ENCODE results near the gene SLC9A5. TPM values are rescaled to one million over a fixed set of nuclear protein-coding genes. Genes with fewer than 3 reads are reported as not detected.
A peak's percentile ranks its signal among the peaks of the same experiment; 100 is the strongest.

The SLC9A5 gene
- total RNA-seq, 2 donors from 2014 or later = 0.27 to 2.6 TPM

DNA sequence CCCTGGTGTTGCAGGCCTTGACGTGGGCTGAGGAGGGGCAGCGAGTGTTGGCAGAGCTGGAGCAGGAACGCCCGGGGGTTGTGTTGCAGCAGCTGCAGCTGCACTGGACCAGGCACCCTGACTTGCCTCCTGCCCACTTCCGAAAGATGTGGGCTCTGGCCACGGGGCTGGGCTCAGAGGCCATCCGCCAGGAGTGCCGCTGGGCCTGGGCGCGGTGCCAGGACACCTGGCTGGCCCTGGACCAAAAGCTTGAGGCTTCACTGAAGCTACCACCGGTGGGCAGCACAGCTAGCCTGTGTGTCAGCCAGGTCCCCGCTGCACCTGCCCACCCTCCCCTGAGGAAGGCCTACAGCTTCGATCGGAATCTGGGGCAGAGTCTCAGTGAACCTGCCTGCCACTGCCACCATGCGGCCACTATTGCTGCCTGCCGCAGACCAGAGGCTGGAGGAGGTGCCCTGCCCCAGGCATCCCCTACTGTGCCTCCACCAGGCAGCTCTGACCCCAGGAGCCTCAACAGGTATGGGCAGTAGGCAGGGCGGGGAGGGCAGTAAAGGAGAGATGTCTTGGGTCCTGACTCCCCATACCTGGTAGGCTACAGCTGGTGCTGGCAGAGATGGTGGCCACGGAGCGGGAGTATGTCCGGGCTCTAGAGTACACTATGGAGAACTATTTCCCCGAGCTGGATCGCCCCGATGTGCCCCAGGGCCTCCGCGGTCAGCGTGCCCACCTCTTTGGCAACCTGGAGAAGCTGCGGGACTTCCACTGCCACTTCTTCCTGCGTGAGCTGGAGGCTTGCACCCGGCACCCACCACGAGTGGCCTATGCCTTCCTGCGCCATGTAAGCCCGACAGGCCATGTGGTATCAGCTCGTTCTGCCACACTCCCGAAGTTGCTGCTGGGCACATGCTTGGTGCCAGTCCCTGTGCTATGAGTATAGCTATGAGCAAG lies 36.2 kb downstream of the SLC9A5 start:
- no peak overlapping the region for H3K4me3 ChIP-seq
- 66% methylated on average over 33 of the region's 34 CpGs for WGBS
- H3K36me3 ChIP-seq = no peaks in the 10 kb centered on the region
- intact Hi-C loops (cut with DNase I) = loop anchor here (10.0 kb wide), 1 partner anchor 110 kb away; the partner anchor contains the start of gene TPPP3
- H3K4me1 ChIP-seq (replicated peaks) = no peaks in the 10 kb centered on the region
- peak; percentile 36 for DNase-seq (ENCODE audit: low spot score)
- H3K27ac ChIP-seq = no peak overlapping the region
- H3K9me3 ChIP-seq = no peaks in the 10 kb centered on the region
- TF ChIP-seq POLR2AphosphoS5 (IDR thresholded peaks at IDR 0.05) = peak; percentile 15
- TF ChIP-seq, protein P1, sequence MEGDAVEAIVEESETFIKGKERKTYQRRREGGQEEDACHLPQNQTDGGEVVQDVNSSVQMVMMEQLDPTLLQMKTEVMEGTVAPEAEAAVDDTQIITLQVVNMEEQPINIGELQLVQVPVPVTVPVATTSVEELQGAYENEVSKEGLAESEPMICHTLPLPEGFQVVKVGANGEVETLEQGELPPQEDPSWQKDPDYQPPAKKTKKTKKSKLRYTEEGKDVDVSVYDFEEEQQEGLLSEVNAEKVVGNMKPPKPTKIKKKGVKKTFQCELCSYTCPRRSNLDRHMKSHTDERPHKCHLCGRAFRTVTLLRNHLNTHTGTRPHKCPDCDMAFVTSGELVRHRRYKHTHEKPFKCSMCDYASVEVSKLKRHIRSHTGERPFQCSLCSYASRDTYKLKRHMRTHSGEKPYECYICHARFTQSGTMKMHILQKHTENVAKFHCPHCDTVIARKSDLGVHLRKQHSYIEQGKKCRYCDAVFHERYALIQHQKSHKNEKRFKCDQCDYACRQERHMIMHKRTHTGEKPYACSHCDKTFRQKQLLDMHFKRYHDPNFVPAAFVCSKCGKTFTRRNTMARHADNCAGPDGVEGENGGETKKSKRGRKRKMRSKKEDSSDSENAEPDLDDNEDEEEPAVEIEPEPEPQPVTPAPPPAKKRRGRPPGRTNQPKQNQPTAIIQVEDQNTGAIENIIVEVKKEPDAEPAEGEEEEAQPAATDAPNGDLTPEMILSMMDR (IDR thresholded peaks at IDR 0.05) = peak in 3 of 4 experiments; percentile 36 to 71 (median 45)
- no peak for TF ChIP-seq POLR2A (IDR thresholded peaks at IDR 0.05)
- no peaks in the 10 kb centered on the region for H3K27me3 ChIP-seq (replicated peaks; ENCODE audit: insufficient read depth)

DNA sequence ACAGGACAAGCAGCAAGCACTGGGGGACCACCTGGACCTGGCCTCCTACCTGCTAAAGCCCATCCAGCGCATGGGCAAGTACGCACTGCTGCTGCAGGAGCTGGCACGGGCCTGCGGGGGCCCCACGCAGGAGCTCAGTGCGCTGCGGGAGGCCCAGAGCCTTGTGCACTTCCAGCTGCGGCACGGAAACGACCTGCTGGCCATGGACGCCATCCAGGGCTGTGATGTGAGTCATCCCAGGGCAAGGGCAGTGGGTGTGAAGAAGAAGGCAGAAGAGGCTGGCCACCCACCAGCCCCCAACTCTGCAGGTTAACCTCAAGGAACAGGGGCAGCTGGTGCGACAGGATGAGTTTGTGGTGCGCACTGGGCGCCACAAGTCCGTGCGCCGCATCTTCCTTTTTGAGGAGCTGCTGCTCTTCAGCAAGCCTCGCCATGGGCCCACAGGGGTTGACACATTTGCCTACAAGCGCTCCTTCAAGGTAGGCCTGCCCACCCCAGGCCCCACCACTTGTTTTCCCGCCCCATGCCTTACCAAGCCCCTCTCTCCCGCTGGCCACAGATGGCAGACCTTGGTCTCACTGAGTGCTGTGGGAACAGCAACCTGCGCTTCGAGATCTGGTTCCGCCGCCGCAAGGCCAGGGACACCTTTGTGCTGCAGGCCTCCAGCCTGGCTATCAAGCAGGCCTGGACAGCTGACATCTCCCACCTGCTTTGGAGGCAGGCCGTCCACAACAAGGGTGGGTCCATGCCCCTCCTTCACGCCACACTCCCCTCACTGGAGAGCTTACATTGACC lies 37.9 kb downstream of the SLC9A5 start:
- no peaks in the 10 kb centered on the region for H3K4me1 ChIP-seq (replicated peaks)
- no peak for DNase-seq (ENCODE audit: low spot score)
- H3K36me3 ChIP-seq = no peaks in the 10 kb centered on the region
- no peaks in the 10 kb centered on the region for H3K9me3 ChIP-seq
- intact Hi-C loops (cut with DNase I) = loop anchor here (10.0 kb wide), 1 partner anchor 108 kb away; the partner anchor contains the start of gene TPPP3
- no peak overlapping the region for H3K27ac ChIP-seq
- H3K4me3 ChIP-seq = no peak overlapping the region
- H3K27me3 ChIP-seq (replicated peaks; ENCODE audit: insufficient read depth) = no peaks in the 10 kb centered on the region
- 91% methylated on average over 24 of the region's 28 CpGs for WGBS
- TF ChIP-seq, protein P1 (IDR thresholded peaks at IDR 0.05) = no peak
- TF ChIP-seq POLR2AphosphoS5 (IDR thresholded peaks at IDR 0.05) (no peak), POLR2A (IDR thresholded peaks at IDR 0.05) (no peak)

DNA sequence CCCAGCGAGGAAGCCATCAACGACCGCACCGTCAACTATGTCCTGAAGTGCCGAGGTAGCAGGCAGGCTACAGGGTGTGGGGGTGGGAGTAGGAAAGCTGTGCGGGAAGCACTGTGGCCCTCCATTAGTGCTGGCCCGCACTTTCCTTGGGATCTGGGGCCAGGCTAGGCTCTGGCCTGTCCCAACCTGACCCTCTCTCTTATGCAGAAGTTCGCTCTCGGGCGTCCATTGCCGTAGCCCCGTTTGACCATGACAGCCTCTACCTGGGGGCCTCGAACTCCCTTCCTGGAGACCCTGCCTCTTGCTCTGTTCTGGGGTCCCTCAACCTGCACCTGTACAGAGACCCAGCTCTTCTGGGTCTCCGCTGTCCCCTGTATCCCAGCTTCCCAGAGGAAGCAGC lies 39.2 kb downstream of the SLC9A5 start:
- no peak for DNase-seq (ENCODE audit: low spot score)
- Histone ChIP-seq H3K36me3 (no peaks in the 10 kb centered on the region), H3K4me3 (no peak overlapping the region), H3K27ac (no peak overlapping the region), H3K4me1 (replicated peaks) (no peaks in the 10 kb centered on the region), H3K9me3 (no peaks in the 10 kb centered on the region), H3K27me3 (replicated peaks; ENCODE audit: insufficient read depth) (no peaks in the 10 kb centered on the region)
- TF ChIP-seq POLR2A (IDR thresholded peaks at IDR 0.05) = no peak
- no peak for TF ChIP-seq POLR2AphosphoS5 (IDR thresholded peaks at IDR 0.05)
- TF ChIP-seq, protein P1 (IDR thresholded peaks at IDR 0.05) = no peak
- intact Hi-C loops (cut with DNase I) = loop anchor here (10.0 kb wide), 1 partner anchor 107 kb away; the partner anchor contains the start of gene TPPP3
- 93% methylated on average over 14 of the region's 14 CpGs for WGBS

DNA sequence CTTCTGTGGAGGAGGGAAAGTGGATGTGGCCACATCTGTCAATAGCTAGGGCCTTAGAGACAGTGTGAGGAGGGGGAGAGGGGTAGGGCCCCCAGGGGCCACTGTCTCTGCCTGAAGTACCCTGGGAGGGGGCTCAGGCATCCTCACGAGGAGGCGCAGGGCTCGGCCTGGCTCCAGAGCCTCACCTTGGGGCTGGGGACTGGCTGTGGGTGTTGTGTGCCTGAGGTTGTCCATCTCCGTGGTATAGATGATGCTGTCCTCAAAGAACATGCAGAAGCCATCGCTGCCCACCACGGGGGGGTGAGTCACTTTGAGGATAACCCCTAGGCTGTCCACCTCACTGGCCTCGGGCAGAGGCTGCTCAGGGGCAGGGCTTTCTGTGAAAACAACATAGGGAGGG lies 42.7 kb downstream of the SLC9A5 start:
- no peaks in the 10 kb centered on the region for H3K36me3 ChIP-seq
- no peaks in the 10 kb centered on the region for H3K27me3 ChIP-seq (replicated peaks; ENCODE audit: insufficient read depth)
- intact Hi-C loops (cut with DNase I) = no loop called here
- no peaks in the 10 kb centered on the region for H3K9me3 ChIP-seq
- H3K4me3 ChIP-seq = no peak overlapping the region
- DNase-seq (ENCODE audit: low spot score) = no peak
- TF ChIP-seq POLR2A (IDR thresholded peaks at IDR 0.05) (no peak), POLR2AphosphoS5 (IDR thresholded peaks at IDR 0.05) (no peak)
- TF ChIP-seq, protein P1 (IDR thresholded peaks at IDR 0.05) = no peak
- no peak overlapping the region for H3K27ac ChIP-seq
- no peaks in the 10 kb centered on the region for H3K4me1 ChIP-seq (replicated peaks)
- 85% methylated on average over 7 of the region's 7 CpGs for WGBS
